GM12801 (cell line): ENCODE data around the gene FAM221B.

Experiments
- CTCF ChIP-seq: IDR thresholded peaks from one replicate; pipeline ENCODE4 v1.5.1; 2011; ENCODE audit warnings: control low read depth; ENCODE audit not compliant: insufficient read length; ENCODE audit errors: extremely low read depth

Gene FAM221B

GRCh38 chr9:35836595-35836994 is 8.1 kb upstream of the FAM221B start:
- no peak for TF ChIP-seq CTCF

GRCh38 chr9:35835766-35836165 is 7.2 kb upstream of the FAM221B start:
- no peak for TF ChIP-seq CTCF

GRCh38 chr9:35835216-35835632 is 6.7 kb upstream of the FAM221B start:
- no peak for TF ChIP-seq CTCF

- TF ChIP-seq CTCF, result no peak
Measured at GRCh38 chr9:35834260-35835215, 6.0 kb upstream of the FAM221B start.

- TF ChIP-seq CTCF, result no peak
Measured at GRCh38 chr9:35832814-35833213, 4.3 kb upstream of the FAM221B start.

GRCh38 chr9:35831040-35831439 is 2.5 kb upstream of the FAM221B start:
- no peak for TF ChIP-seq CTCF

- no peak for TF ChIP-seq CTCF
Measured at GRCh38 chr9:35829764-35830096, 1.2 kb upstream of the FAM221B start.
